ENCODE data around the gene MATN1.
A peak's percentile ranks its signal among the peaks of the same experiment; 100 is the strongest.
"Not testable (repeated sequence)": the region's sequence is repeated elsewhere in the genome, so short reads cannot be mapped to it uniquely, and the experiment has no call there.

Gene MATN1

DNA sequence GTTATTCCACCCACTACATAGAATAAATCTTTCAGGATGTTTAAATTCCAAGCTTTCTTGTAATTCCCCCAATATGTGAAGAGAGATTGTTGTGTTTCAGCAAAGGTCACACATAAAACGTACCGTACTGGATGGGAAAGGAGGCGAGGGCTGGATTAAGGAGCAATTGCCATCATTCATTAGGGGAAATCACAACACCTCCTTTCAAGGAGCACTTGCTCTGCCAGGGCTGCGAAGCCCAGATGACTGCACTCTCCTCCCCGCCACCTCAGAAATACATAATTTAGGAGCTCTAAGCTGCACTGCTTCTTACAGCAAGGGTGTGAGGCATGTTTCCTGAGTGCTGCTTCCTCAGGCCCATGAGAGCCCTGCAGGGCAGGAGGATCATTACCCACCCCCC lies 29.6 kb downstream of the MATN1 start:
- DNase-seq, result no peak

GRCh38 chr1:30693366-30693765 lies 30.0 kb downstream of the MATN1 start:
- DNase-seq, result no peak

- DNase-seq, result no peak
Observed at GRCh38 chr1:30692948-30693301, 30.5 kb downstream of the MATN1 start.

DNA sequence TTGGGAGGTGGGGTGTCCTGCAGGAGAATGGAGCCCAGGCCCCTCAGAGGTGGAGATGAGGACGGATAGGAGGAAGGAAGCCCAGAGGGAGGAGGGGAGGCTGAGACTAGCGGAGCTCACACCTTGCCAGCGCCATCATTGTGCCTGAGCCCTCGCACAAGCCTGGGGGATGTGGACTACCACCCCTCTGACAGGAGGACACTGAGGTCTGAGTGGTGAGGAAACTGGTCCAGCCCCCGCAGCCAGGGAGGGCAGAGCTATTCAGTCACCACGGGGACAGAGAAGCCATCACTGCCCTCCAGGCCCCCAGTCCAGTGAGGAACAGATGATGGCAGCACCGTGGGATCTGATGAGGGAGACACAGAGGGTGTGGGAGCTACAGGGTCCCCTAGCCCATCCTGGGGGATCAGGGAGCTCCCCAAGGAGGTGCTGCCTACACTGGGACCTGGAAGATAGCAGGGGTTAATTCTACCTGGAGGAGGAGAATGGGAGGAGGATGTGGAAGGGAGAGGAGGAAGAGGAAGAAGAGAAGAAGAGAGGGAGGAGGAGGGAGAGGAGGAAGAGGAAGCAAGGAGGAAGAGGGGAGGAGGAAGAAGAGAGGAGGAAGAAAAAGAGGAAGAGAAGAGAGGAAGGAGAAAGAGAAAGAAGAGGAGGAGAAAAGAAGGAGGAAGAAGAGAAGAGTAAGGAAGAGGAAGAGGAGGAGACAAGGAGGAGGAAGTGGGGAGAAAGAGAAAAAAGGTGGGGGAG lies 31.0 kb downstream of the MATN1 start:
- no peak for DNase-seq

DNA sequence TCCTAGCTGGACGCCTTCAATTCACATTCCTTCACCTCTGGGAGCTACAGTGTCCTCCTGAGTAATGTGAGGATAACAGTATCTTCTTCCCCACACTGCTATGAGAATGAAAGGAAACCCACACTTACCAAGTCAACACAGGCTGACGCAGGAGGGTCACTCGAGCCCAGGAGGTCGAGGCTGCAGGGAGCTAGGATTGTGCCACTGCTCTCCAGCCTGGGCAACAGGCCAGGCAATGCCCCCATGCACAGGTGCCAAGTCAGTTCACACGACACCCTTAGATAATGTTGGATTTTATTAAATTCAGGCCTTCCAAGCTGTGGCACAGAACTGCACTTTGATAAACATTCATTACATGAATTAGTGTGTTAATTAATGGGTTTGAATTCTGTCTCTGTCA lies 31.9 kb downstream of the MATN1 start:
- DNase-seq, result no peak

DNA sequence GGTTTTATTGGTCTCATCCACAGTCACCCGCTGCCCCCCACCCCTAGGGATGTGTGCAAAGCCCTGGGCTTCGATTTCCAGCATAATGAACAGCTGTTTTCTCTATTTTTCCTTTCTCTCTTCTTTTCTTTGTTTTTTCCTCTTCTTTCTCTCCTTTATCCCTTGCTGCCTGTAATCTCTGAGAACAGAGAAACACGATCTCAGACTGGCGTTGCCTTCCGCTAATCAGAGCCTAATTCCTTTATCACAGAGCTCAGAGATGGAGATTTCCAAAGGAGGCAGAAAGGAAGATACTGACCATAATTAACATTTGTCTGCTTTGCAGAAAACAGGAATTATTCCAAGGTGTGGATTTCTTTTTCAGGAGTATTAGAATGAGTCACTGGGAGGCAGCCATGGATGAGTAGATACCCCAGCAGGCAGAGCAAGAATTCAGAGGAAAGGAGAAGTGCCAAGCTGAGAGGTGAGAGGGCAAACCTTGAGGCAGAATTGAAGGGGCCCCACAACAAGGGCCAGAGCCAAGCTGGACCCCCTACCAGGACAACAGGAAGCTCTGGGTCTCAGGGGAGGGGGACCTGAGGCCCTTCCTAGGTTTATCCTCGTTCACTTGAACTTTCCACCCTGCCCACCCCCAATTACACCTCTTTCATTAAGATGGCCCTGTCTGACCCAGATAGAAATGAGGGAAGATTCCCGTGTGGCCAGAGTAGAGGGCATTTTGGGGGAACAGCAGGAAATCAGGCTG lies 33.3 kb downstream of the MATN1 start:
- no peak for DNase-seq

GRCh38 chr1:30688920-30689794 lies 34.2 kb downstream of the MATN1 start:
- no peak for DNase-seq

GRCh38 chr1:30688516-30688915 lies 34.9 kb downstream of the MATN1 start:
- DNase-seq, result not testable (repeated sequence)

DNA sequence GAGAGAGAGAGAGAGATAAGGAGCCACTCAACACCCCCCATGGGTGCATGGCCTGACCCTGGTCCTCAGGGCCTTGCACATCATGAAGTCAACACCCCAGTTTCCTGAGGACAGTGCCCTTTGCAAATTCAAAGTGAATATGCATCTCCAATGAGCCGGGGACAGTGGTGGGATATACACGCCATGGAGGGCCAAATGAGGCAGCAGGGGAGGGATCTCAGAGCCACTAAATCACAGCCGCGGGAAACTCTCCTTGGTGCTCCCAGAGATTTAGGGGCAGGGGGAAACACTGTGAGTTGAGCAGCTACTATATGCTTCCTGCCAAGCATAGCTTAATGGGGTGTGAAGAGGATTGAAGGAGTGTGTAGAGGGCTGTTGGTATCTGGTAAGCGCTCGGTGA lies 35.5 kb downstream of the MATN1 start:
- no peak for DNase-seq

GRCh38 chr1:30686236-30686935 lies 37.0 kb downstream of the MATN1 start:
- DNase-seq, result no peak

- no peak for DNase-seq
Observed at GRCh38 chr1:30685796-30686165, 37.6 kb downstream of the MATN1 start.

DNA sequence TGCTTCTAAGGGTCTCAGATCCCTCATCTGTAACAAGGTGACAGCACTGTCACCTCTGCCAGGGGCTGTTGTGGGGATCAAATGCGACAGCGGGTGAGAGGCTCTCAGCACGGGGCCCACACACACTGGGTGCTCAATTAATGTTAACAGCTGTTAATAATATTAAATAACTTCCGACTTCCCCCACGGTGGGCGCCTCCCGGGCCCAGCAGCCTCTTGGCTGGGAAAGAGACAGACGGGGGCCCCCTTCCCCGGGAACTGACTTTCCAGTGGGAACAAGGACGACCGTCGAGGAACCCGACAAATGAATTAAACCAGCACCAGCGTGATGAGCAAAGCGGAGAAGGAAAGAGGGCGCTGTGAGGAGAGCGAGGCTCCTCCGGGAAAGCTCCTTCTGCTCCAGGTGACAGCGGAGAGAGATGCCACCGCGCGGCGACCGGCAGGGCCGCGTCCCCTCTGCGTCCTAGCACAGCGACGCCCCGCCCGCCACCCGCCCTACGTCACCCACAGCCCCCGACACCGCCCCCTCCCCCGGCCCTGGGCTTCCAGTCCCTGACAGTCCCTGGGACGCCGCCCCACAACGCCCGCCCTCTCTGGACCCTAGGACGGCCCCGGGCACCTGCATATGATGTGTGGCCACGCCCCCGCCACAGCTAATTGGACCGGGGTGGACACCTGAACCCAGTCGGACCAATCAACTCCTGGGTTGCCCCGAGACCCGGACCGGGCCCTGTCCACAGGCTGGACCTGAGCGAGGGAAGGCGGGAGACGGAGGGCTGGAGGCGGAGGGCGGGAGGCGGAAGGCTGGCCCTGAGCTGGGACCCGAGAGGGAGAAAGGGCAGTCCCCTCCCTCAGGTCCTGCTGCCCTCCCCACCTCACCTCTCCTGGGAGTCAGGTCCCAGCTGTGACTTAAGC lies 38.2 kb downstream of the MATN1 start:
- peak; percentile 46 for DNase-seq

GRCh38 chr1:30684259-30684658 lies 39.1 kb downstream of the MATN1 start:
- DNase-seq, result no peak

GRCh38 chr1:30683699-30684098 lies 39.7 kb downstream of the MATN1 start:
- no peak for DNase-seq

DNA sequence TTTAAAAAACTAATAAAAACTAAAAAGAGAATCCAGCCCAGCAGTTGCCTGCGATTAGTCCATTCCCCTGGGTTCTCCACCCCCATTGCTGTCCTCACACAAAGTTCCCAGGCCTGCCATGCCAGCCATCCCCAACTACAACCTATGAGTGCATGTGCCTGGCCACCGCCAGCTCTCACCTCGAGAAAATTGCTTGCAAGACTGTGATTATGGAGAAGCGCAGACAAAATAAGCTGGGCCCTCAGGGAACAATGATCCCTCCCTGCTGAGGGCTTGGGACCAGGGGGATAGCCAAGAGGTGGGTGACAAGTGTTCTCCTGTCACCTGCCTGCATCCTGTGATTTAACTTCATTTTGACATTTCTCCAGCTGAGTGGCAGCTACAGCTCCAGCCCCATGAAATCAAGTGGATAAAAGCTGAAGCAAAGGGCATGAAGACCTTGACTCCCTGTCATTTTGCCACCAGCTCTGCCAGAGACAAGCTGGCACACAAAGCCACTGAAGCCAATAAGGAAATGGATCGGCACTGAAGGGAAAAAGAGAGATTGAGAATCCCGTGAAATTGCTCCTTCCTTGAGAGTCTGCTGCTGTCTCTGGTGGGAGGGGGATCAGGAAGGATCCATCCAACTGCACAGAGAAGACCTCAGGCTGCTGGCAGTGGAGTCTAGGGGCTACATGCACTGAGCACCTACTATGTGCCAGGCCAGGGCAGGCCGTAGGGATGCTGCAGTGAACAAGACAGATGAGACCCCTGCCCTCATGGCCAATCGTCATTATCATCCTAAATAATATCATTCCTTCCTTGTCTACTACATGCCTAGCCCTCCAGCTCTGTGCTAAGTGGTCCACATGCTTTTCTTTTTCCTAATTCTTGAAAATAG lies 40.7 kb downstream of the MATN1 start:
- no peak for DNase-seq

- no peak for DNase-seq
Observed at GRCh38 chr1:30681782-30682181, 41.6 kb downstream of the MATN1 start.

DNA sequence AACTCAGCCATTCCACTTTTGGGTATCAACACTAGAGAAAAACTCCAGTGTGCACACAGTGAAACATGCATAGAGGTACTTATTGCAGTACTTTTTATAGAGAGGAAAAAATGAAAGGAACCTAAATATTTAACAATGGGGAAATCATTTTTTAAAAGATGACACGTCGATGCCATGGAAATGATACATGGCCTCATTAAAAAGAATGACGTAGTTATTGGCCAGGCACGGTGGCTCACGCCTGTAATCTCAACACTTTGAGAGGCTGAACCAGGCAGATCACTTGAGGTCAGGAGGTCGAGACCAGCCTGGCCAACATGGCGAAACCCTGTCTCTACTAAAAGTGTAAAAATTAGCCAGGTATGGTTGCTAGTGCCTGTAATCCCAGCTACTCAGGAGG lies 42.5 kb downstream of the MATN1 start:
- DNase-seq, result no peak

- DNase-seq, result no peak
Observed at GRCh38 chr1:30680429-30680828, 43.0 kb downstream of the MATN1 start.

- DNase-seq, result no peak
Observed at GRCh38 chr1:30679976-30680305, 43.4 kb downstream of the MATN1 start.

DNA sequence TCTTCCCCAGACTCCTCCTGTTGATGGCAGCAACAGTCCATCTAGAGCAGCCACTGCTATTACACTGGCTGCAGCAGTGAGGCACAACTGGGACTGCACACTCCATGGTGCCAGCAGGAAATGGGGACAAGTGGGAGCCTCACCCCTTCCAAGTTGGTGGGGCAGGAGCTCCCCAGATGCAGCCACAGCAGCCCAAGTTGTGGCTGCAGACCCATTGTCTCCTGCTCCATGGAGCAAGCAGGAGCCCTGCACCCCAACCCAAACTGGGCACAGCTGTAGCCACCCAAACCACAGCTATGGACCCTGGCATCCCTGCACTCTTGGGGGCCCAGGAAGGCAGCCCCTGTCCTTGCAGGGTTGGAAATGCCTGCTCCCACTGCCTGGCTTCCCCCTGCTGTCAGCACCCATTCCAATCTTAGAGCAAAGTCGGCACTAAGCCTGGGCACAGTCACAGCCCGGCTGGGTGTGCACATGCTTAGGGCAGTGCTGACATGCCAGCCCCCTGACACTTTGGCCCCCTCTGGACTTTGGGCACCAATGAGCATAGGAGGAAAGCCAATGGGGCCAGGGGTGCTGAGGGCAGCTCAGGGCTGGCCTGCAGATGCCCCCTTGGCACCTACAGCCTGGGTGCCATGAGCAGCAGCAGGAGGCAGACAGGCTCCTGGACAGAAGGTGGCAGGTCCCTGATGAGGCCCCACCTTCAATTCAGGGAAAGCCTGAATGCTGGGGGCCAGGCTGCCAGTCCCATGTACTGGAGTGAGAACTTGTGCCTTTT lies 44.0 kb downstream of the MATN1 start:
- no peak for DNase-seq
